Epithelial cell of esophagus (primary cell): ENCODE measurements around the gene SETBP1.
A peak's percentile ranks its signal among the peaks of the same experiment; 100 is the strongest.

Experiments used
- DNase-seq: peaks from one replicate; pipeline ENCODE4 v3.0.0; 2010; ENCODE audit warnings: low read depth
- H3K4me3 ChIP-seq: 2 replicates; pipeline ENCODE4 v1.5.1; 2011; ENCODE audit warnings: mild to moderate bottlenecking, low read length, control low read depth
- CTCF ChIP-seq: IDR thresholded peaks from 2 replicates; pipeline ENCODE4 v1.5.1; 2011; ENCODE audit warnings: low read depth, mild to moderate bottlenecking, low read length, control low read depth, inconsistent platforms; ENCODE audit not compliant: insufficient read depth; ENCODE audit errors: missing control alignments

SETBP1 gene

DNA sequence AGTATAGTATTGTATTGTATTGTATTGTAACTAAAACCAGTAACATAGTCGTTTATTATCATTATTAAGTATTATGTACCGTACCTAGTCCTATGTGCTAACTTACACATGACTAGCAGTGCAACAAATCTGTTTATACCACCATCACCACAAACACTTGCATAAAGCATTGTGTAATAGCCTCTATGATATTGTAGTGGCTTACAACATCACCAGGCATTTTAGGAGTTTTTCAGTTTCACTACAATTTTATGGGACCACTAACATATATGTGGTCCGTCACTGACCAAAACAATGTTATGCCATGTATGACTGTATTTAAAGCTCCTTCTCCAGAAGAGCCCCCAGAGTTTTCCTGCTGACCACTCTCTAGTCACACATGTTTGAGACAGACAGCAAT, 306.2 kb downstream of the SETBP1 start:
- no peak for DNase-seq
- TF ChIP-seq CTCF = no peak
- H3K4me3 ChIP-seq = no peak overlapping the region

DNA sequence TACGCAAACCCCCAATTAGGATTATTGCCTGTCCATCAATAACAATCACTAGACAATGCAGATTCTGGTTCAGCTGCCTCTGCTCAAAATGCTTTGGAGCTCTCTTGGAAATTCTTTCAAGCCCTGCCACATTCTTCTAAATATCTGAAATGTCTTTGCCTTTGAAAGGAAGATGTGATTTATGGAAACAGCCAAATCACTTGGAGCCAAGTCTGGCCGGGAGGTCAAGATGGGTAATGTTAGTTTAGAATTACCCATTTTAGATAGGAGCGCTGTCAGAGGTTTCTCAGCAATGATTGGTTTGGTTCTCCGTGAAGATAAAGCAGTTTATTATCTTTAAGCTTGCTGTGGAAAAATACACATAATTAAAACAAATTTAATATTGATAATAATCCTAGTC, 306.7 kb downstream of the SETBP1 start:
- DNase-seq = no peak
- H3K4me3 ChIP-seq = no peak overlapping the region
- no peak for TF ChIP-seq CTCF

- H3K4me3 ChIP-seq = no peak overlapping the region
- TF ChIP-seq CTCF = no peak
- DNase-seq = peak; percentile 36
Measured at GRCh38 chr18:44988821-44989587, 308.3 kb downstream of the SETBP1 start.

- H3K4me3 ChIP-seq = no peak overlapping the region
- DNase-seq = no peak
- no peak for TF ChIP-seq CTCF
Measured at GRCh38 chr18:44996261-44996660, 315.6 kb downstream of the SETBP1 start.

- H3K4me3 ChIP-seq = no peak overlapping the region
- no peak for TF ChIP-seq CTCF
- no peak for DNase-seq
Measured at GRCh38 chr18:44997174-44997573, 316.5 kb downstream of the SETBP1 start.

DNA sequence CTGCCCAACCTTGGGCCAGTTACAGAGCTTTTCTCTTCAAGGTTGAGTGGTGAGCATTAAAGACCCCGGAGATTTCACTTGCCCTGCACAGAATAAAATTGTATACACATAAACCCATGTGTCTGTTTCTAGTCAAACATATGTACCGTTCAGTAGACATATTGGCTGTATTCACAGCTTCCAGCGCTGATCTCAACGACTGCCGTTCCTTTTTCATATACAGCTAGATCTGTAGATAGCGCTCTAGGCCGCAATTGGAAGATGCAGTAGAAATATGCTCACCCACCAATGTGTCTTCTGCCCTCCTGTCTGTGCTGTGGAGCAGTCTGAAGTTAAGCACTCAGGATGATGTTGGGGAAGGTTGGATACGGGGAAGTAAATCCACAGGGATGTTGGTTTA, 317.7 kb downstream of the SETBP1 start:
- no peak for TF ChIP-seq CTCF
- no peak overlapping the region for H3K4me3 ChIP-seq
- no peak for DNase-seq

DNA sequence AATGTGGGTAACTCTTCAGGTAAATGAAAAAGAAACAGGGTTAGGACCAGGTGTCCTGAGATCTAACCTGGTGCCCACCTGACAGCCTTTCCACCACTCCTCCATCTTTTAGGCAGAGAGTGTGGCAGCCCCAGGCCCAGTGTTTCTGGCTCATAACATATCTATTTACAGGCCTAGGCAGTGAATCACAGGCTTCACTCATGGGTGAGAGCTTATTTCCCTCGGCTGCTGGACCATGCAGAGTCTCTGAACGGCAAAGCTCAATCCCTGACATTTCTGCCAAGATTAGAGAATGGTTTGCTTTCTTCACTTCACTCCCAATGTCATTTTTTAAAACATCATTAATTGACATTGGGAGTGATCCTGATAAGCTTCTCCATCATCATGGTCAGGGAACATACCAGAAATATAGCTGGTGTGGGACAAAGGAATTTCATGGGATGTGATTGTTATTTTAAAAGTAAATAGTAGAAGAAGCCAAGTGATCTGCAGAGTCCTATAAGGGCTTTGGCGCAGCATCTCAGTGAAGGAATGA, 323.9 kb downstream of the SETBP1 start:
- TF ChIP-seq CTCF = no peak
- DNase-seq = no peak
- H3K4me3 ChIP-seq = no peak overlapping the region
